ENCODE results near the gene RGS3.

Gene RGS3

GRCh38 chr9:113587471-113588031 is 124.0 kb downstream of the RGS3 start:
- no peak for DNase-seq (ENCODE audit: low spot score)

DNA sequence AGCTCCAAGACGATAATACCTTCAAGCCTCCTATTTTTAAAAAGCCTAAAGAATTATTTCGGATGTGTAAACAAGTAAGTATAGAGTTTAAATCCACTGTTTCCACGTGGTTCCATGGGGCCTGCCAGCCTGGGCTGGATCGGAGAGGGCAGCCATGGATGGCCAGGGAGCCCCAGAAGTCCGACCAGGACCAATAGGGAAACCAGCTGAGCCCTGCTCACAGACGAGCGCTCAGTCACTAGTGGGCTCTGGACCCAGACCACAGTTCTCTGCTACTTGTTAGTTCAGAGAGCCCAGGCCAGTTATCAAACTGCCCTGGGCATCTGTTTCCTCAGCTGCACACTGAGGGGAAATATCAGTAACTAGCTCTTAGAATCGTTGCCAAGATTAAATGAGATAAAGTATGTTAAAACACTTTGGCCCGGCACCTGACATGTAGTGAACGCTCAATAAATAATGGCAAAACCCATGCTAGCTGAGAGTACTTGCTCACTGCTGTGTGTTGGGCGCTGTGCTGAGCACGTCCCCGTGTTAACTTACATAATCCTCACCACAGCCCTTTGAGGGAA is 124.8 kb downstream of the RGS3 start:
- DNase-seq (ENCODE audit: low spot score) = no peak

DNA sequence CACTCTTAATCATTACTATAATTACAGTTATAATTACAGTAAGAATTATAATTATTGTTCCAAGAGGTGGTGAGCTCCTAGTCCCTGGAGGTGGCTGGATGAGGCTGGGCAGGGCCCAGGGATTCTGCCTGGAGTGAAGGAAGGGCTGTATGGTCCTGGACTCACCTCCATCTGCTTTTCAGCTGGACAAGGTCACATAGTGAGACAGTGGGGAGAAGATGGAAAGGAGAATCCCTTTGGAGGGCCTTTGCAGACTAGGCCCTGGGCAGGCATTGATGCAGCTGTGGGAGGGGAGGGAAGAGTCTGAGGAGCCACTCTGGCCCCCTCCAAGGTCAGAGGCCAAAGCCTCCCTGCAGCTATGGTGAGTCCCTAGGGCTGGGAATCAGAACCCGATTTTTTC is 125.4 kb downstream of the RGS3 start:
- DNase-seq (ENCODE audit: low spot score) = no peak

DNA sequence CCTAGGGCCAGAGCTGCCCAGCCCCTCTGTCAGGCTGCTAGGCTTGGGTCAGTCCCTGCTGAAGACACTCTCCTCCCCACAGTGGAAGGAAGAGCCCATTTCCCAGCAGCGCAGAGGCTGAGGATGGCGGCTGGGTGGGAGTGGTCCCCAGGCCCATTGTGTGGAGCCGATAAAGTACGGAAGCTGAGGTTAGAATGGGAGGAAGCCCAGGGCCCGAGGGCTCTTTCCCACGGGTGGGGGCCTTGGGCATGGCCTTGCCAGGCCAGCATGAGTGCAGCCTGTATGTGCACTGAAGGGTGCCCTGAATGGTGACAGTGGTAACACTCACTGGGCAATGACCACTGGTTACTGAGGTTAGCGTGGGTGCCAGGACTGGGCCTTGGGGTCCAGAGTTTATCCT is 125.9 kb downstream of the RGS3 start:
- no peak for DNase-seq (ENCODE audit: low spot score)

DNA sequence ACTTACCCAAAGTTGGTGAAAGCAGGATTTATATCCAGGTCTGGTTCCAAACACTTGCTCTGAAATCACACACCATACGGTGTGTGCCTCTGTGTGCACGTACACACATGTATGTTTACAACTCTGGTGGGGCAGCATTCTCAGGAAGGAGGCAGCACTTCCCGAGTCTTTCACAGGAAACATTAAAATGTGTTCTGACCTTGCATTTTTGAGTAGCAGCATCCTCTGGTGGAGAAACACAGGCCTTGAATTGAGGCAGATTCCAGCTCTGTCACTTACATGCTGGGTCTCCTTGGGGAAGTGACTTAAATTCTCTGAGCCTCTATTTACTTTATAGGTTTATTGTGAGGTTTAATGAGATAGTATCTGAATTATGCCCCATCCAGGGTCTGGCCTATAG is 126.4 kb downstream of the RGS3 start:
- DNase-seq (ENCODE audit: low spot score) = peak; percentile 55

- no peak for DNase-seq (ENCODE audit: low spot score)
These were observed 126.9 kb downstream of the RGS3 start for GRCh38 chr9:113590389-113590788.

GRCh38 chr9:113590991-113591898 is 127.7 kb downstream of the RGS3 start:
- DNase-seq (ENCODE audit: low spot score) = peak; percentile 77

GRCh38 chr9:113591899-113592625 is 128.5 kb downstream of the RGS3 start:
- no peak for DNase-seq (ENCODE audit: low spot score)

GRCh38 chr9:113592876-113593575 is 129.5 kb downstream of the RGS3 start:
- DNase-seq (ENCODE audit: low spot score) = no peak

- peak; percentile 94 for DNase-seq (ENCODE audit: low spot score)
These were observed 130.3 kb downstream of the RGS3 start for GRCh38 chr9:113593682-113594281.

GRCh38 chr9:113594484-113595299 is 131.2 kb downstream of the RGS3 start:
- DNase-seq (ENCODE audit: low spot score) = no peak

- DNase-seq (ENCODE audit: low spot score) = no peak
These were observed 133.2 kb downstream of the RGS3 start for GRCh38 chr9:113596616-113597320.

DNA sequence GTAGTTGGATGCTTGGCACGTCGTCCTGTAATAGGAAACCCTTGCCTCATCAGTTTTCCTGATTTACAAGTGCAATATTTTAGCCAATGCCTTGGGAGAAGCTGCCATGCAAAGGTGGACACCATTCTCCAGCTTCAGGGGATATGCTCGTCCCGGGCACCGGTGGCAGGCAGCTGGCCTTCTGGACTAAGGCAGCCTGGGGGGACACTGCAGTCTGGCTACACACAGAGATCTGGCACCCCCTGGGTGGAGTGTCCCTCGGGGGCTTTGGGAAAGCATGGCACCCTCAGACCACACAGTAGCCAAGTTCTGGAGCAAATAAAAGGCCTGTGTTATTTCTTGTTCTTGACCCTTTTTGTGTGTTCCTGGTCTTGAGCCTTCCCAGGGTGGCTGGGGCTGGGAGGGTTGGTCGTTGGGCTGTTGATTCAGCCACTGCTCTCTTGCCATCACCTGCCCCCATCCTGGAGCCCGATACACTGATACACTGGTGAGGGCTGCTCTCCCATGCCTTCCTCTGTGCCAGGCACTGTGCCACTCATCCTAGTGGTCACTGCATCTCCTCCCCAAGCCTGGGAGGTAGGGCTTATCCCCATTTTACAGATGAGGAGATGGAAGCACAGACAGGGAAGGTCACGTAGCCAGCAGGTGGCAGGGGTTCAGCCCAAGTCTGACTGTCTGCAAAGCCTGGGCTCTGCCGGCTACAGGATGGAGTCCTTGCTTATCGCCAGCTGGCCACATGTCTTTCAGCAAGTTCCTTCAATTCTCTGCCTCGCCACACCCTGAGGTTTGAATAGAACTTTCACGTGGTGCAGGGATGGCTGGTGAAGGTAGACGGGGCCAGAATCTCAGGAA is 134.1 kb downstream of the RGS3 start:
- no peak for DNase-seq (ENCODE audit: low spot score)

GRCh38 chr9:113598451-113598850 is 134.9 kb downstream of the RGS3 start:
- DNase-seq (ENCODE audit: low spot score) = no peak

DNA sequence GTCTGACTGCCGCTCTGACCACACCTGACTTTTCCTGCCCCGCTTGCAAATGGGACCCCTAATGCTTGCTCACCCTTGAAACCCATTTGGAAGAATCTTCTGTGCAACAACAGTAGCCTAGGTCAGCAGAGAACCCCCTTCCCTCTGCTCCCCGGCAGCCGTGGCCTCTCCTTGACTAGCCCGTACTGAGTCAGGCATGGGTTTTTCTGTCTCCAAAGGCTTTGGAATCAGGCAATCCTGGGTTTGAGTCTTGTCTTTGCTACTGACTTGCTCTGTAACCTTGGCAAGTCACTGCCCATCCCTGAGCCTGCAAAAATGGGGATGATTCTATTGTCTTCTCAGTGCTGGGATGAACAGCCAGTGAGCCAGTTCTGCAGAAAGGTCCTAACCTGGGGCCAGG is 135.4 kb downstream of the RGS3 start:
- no peak for DNase-seq (ENCODE audit: low spot score)

- DNase-seq (ENCODE audit: low spot score) = no peak
These were observed 136.1 kb downstream of the RGS3 start for GRCh38 chr9:113599646-113600022.

DNA sequence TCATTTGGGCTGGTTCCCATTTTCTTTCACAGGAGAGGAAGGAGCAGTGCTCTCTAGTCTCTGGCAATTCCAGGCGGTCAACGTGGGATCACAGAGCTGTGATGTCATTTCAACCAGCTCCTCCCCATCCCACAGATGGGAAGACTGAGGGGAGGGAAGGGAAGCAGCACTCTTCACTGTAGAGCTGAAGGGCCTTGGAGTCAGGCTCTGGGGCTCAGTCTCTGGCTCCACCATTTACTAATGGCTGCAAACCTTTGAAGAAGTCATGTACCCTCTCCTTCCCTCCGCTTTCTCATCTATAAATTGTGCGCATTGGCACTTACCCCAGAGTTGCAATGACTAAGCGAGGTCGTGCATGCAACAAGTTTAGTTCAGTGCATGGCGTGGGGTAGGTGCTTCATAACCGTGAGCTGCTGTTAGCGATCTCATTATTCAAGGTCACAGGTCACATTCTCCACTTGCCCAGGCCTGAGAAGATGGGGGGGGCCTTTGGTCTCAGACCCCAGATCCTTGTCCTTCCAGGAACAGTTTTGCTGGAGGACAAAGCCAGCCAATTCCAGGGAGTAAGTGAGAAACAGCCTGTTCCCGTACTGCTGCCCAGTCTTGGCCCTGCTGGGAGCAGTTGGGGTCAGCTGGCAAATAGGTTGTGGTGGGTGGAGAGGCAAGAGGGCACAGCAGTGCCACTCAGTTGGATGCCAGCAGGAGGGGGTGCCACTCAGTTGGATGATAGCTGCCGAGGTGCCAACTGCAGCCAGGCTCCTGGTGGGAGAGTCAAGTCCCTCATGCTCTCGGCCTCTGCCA is 136.7 kb downstream of the RGS3 start:
- DNase-seq (ENCODE audit: low spot score) = no peak

Measured in pons (tissue), 1 donor.